ENCODE measurements around the gene LMX1B. TPM values are rescaled to one million over a fixed set of nuclear protein-coding genes. Genes with fewer than 3 reads are reported as not detected.
"Not testable (repeated sequence)": the region's sequence is repeated elsewhere in the genome, so short reads cannot be mapped to it uniquely, and the experiment has no call there.

LMX1B gene
- total RNA-seq, 1 donor from 2014 or later: 0.14 TPM

- H3K27me3 ChIP-seq: peaks cover 53% of the 10 kb centered on the region
- intact Hi-C loops (cut with DNase I): no loop called here
- H3K27ac ChIP-seq: no peak overlapping the region
- TF ChIP-seq CTCF (IDR thresholded peaks at IDR 0.05): no peak
- ATAC-seq (no peak), DNase-seq (no peak)
- no peak overlapping the region for H3K4me3 ChIP-seq
- no peaks in the 10 kb centered on the region for H3K9me3 ChIP-seq
- no peaks in the 10 kb centered on the region for H3K4me1 ChIP-seq
- no peaks in the 10 kb centered on the region for H3K36me3 ChIP-seq
Measured at GRCh38 chr9:126654124-126654523, 40.4 kb downstream of the LMX1B start.

GRCh38 chr9:126656214-126656613 is 42.5 kb downstream of the LMX1B start:
- ATAC-seq: not testable (repeated sequence)

GRCh38 chr9:126658201-126658825 is 44.6 kb downstream of the LMX1B start:
- Histone ChIP-seq H3K27ac (no peak overlapping the region), H3K27me3 (peaks cover 24% of the 10 kb centered on the region)

More at GRCh38 chr9:126656214-126656613, 42.5 kb downstream of the LMX1B start:
- H3K4me3 ChIP-seq; H3K9me3 ChIP-seq; H3K36me3 ChIP-seq; intact Hi-C loops (cut with DNase I); H3K27ac ChIP-seq; H3K4me1 ChIP-seq; DNase-seq: not testable (repeated sequence)
- peaks cover 39% of the 10 kb centered on the region for H3K27me3 ChIP-seq

GRCh38 chr9:126658956-126659555 is 45.3 kb downstream of the LMX1B start:
- DNase-seq (no peak), ATAC-seq (no peak)
- peaks cover 25% of the 10 kb centered on the region for H3K27me3 ChIP-seq
- H3K9me3 ChIP-seq: no peaks in the 10 kb centered on the region
- H3K27ac ChIP-seq: no peak overlapping the region
- no peak for TF ChIP-seq CTCF (IDR thresholded peaks at IDR 0.05)
- H3K4me3 ChIP-seq: no peak overlapping the region
- H3K36me3 ChIP-seq: no peaks in the 10 kb centered on the region
- intact Hi-C loops (cut with DNase I): no loop called here
- H3K4me1 ChIP-seq: peaks cover 2% of the 10 kb centered on the region

More at GRCh38 chr9:126658201-126658825, 44.6 kb downstream of the LMX1B start:
- intact Hi-C loops (cut with DNase I): no loop called here
- H3K9me3 ChIP-seq: no peaks in the 10 kb centered on the region
- no peak for DNase-seq
- H3K4me1 ChIP-seq: no peaks in the 10 kb centered on the region
- ATAC-seq: no peak
- H3K4me3 ChIP-seq: no peak overlapping the region
- TF ChIP-seq CTCF (IDR thresholded peaks at IDR 0.05): no peak
- H3K36me3 ChIP-seq: no peaks in the 10 kb centered on the region

GRCh38 chr9:126661122-126661520 is 47.4 kb downstream of the LMX1B start:
- ATAC-seq (no peak), DNase-seq (no peak)
- Histone ChIP-seq H3K27me3 (peaks cover 28% of the 10 kb centered on the region), H3K36me3 (no peaks in the 10 kb centered on the region), H3K9me3 (no peaks in the 10 kb centered on the region), H3K27ac (no peak overlapping the region), H3K4me1 (peaks cover 2% of the 10 kb centered on the region), H3K4me3 (no peak overlapping the region)
- intact Hi-C loops (cut with DNase I): no loop called here
- no peak for TF ChIP-seq CTCF (IDR thresholded peaks at IDR 0.05)

GRCh38 chr9:126661521-126662251 is 48.0 kb downstream of the LMX1B start:
- intact Hi-C loops (cut with DNase I): no loop called here
- DNase-seq (no peak), ATAC-seq (peak; percentile 3)
- H3K9me3 ChIP-seq: no peaks in the 10 kb centered on the region
- H3K4me3 ChIP-seq: no peak overlapping the region
- no peak for TF ChIP-seq CTCF (IDR thresholded peaks at IDR 0.05)
- peaks cover 2% of the 10 kb centered on the region for H3K4me1 ChIP-seq
- no peaks in the 10 kb centered on the region for H3K36me3 ChIP-seq
- peaks cover 34% of the 10 kb centered on the region for H3K27me3 ChIP-seq
- H3K27ac ChIP-seq: no peak overlapping the region

All from upper lobe of right lung (tissue), 1 donor.